Measurements from ENCODE around the gene GABBR2.
"Not testable (repeated sequence)": the region's sequence is repeated elsewhere in the genome, so short reads cannot be mapped to it uniquely, and the experiment has no call there.

The GABBR2 gene

DNA sequence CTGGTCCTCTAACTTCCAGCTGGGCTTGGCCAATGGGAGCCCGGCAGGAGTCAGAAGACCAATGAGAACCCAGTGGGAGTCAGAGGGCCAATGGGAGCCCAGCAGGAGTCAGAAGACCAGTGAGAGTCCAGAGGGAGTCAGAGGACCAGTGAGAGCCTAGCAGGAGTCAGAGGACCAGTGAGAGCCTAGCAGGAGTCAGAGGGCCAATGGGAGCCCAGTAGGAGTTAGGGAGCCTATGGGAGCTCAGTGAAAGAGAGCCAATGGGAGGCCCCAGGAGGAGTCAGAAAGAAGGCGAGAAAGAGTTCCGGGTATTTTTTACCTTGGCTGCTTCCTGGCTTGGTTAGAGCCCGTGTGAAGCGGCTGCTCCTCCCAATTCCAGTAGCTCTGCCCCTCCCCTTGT, 191.0 kb downstream of the GABBR2 start:
- DNase-seq (ENCODE audit: low read depth in 1 of 2, low spot score in 1 of 2), result no peak

DNA sequence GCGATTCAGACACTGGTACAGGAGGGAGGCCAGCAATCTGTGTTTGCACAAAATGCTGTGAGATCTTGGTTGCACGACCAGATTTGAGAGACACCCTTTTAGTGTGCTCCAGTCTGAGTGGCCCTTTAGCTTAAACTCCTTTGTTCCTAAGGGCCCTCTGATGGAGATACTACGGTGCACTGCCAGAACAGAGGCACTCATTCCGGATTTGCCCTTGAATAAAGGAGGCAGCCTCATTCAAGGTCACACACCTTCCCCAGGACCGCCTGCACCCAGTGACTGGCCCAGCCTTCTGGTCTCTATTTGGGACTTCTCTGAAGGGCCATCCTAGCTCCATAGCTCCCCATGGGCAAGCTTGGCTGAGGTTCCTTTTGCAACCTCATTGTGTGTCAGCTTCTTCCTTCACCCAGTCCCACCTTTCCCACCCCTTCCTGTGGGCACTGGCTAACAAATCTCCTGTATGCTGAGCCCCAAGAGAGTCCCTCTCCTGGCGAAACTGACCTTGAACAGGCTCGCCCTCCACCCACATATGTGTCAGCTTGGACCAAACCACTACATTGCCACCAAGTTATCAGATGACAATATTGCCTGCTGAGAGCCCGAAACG, 191.7 kb downstream of the GABBR2 start:
- DNase-seq (ENCODE audit: low read depth in 1 of 2, low spot score in 1 of 2), result no peak

DNA sequence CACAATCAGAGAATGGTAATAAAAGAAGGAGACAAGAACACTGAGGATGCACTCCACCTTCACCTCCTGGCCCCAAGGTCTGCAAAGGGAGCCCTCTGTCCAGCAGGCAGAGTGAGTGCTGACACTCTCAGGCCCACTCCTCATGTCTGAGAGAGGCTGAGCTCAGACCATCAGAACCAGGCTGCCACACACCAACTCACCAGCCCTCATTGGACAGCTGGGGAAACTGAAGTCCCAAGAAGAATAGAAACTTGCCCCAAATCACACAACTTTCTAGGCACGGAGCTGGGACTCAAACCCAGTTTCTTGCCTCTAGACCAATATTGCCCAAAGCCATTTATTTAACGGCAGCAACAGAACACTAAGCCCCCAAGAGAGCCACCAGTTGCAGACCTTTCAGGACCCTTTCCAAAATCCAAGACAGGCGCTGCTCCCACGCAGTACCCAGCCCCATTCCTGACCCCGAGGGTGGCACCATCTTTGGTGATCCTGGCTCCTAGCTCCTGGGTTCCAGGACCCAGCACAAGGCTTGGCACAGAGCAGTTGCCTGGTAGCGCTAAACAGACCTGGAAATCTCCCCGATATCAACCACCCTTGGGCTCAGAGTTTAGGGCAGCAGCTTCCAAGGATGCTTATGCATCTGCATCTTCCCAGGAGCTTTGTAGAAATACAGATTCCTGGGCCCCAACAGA, 192.4 kb downstream of the GABBR2 start:
- no peak for DNase-seq (ENCODE audit: low read depth in 1 of 2, low spot score in 1 of 2)

DNA sequence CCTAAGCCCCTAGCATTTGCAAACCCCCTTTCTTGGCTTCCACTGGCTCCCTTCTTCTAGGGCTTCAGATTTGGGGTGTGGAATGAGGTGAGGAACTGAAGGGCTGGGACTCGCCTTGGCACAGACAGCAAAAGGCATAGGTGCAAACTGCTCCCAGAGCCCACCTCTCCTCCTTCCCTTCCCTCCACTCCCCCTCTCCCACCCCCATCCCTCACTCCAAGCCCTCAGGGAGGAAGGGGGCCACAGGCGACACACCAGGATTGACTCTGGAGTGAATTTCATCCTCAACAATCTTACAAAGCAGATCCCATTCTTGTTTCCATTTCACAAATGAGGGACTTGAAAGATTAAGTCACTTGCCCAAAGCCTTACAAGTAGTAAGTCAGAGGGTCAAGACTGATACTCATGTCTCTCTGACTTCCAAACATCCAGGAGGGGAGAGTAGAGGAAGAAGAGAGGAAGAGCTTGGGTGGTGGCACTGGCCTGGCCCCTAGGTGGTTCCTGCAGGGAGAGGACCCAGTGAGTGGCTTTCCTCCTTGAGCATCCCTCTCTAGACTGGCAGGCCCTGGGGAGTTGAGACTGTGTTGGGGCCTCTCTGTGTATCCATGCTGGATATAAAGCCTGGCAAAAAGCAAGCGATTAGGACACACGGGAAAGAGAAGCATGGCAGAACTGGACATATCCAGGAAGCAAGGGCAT, 193.1 kb downstream of the GABBR2 start:
- DNase-seq (ENCODE audit: low read depth in 1 of 2, low spot score in 1 of 2), result no peak

DNA sequence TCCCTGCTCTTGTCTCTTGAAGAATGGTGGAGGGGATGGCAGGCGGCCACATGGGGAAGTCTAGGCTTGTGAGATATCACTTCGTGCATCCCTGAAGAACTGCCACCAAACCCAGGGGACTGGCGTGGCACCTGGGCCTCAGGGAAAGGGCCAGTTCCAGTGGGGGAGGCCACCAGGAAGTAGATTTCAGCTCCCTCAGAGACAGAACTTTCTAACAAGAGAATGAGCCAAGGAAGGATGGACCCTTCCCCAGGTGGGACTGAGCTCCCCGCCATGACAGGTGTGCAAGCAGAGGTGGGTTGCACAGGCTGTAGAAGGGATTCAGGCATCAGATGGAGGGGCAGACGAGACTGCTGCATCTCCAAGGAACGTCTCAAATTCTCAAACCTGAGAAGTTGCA, 193.9 kb downstream of the GABBR2 start:
- DNase-seq (ENCODE audit: low read depth in 1 of 2, low spot score in 1 of 2), result no peak

DNA sequence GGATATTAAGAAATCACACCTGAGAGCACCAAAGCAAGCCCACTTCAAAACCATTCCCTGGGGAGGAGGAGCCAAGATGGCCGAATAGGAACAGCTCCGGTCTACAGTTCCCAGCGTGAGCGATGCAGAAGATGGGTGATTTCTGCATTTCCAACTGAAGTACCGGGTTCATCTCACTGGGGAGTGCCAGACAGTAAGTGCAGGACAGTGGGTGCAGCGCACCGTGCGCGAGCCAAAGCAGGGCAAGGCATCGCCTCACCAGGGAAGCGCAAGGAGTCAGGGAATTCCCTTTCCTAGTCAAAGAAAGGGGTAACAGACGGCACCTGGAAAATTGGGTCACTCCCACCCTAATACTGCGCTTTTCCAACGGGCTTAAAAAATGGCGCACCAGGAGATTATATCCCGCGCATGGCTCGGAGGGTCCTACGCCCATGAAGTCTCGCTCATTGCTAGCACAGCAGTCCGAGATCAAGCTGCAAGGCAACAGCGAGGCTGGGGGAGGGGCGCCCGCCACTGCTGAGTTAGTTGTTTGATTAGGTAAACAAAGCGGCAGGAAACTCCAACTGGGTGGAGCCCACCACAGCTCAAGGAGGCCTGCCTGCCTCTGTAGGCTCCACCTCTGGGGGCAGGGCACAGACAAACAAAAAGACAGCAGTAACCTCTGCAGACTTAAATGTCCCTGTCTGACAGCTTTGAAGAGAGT, 200.4 kb downstream of the GABBR2 start:
- not testable (repeated sequence) for DNase-seq (ENCODE audit: low read depth in 1 of 2, low spot score in 1 of 2)

DNA sequence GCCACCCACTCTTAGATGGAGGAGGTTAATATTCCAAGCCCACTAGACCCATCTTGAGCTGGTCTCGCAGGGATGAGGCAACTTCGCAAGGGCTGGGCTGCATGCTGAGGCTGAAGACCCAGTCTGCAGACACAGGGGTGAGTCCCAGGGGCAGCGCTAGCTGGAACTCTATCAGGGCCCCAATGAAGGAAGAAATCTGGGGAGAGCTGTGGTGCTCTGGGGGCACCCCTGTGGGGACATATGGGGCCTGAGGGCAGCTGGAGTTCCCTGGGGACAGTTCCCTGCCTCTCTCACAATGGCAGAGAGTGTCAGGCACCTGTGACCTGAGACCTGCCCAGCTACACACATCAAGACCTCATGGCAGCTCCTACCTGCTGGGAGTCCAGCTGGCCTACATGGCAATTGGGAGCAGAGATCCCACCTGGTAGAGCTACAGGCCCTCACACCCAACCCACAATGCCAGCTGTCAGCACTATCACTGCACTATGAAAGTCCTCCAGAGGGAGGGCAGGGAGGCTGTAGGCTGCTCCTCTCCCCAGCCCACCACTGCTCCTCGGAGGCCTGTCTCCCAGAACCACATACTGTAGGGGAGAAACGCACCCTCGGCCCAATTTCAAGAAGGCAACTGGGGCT, 202.2 kb downstream of the GABBR2 start:
- no peak for DNase-seq (ENCODE audit: low read depth in 1 of 2, low spot score in 1 of 2)

DNA sequence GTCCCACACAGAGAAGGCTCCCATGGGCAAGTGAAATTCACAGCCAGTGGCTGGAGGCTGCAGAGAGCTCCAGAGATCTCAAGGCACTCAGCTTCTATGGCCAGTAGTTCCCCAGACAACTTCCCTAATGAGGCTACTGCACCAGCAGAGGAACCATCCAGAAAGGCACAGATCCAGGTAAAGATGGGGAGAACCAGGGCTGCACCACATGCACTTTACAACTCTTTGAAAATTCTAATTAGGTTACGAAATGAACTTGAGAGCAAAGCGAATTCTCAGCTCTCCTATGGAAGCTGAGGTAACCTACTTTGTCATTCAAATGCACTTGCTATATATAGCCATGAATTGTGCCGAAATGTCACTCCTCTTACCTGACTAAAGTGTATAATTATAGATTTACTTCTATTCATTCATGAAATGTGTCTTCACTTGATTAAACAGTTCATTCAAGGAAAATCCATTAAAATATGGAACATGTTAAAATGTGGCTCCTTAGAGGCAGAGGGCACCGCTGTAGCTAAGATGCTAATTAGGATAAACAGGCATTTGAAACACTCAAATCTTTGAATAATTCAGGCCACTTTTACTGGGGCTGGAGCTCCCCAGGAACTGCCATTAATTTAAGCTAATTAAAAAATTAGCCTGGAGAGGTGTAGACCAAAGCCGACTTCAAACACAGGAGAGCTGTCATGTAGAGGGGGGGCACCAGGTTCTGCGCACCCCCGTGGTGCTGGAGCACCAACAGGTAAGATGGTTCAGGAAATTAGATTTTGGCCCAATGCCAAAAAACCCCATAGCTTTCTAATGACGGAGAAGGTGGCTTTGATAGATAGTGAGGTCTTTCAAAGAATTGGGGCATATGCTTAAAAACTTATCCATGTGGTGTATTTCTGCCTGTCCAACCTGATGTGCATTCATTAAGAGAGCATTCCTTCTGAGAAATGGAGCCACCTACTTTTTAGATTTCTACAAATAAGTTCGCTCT, 204.1 kb downstream of the GABBR2 start:
- DNase-seq (ENCODE audit: low read depth in 1 of 2, low spot score in 1 of 2), result no peak

DNA sequence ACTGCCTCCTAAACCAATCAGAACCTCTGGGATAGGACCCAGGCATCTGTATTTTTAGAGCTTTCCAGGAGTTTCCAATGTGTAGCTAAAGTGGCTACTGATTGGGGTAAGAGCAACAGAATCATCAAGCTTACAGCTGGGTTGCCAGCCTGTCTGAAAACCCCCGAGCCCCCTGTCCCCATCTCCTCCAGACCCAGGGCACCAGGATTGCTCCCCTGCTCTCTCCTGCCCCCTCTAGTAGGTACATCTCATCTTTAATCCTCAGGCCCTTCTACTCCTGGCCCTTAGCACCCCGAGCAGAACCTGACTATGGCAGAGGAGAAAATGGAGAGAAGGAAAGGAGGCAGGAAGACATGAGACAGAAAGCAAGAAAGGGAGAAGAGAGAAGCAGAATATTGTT, 204.9 kb downstream of the GABBR2 start:
- no peak for DNase-seq (ENCODE audit: low read depth in 1 of 2, low spot score in 1 of 2)

DNA sequence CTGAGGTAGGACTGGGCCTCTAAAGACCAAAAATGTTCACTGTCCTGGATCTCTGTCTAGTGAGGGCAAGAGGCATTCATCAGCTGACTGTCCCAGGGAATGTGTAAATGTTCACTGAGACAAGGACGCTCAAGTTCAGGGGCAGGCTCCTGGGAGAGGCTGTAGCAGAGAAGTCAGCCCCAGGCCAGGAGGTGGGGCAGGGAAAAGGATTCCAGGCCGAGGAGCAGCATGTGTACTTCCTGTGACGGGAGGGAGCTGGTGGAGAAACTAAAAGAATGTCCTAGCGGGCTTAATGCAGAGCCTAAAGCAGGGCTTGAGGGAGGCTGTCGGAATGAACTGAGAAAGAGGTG, 205.8 kb downstream of the GABBR2 start:
- DNase-seq (ENCODE audit: low read depth in 1 of 2, low spot score in 1 of 2), result no peak

DNA sequence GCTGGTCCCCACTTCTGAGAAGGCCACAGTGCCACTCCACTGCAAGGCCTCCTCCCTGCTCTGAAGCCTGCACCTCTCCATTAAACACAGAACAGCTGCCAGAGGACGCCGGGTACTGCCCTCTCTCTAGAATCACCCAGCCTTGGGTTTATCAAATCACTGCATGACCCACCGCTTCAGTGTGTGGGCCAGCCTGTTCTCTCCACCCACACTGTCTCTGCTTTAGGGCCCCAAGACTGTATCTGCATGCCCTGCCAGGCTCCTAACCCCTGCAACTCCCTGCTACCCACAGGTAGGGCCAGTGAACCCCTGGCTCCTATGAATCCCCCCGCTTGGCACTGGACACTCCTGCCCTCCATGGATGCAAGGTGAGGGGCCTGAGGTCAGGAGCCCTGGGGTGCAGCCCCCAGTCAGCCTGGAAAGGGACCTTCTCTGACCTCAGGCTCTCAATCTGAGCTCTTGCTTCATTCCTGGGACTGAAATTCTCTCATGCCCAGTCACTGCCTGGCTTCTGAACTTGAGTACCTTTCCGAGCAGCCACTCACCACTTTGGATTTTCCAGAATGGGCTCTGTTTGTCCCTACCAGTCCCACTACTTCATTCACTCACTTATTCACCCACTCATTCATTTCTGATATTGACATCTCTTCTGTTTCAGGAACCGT, 206.3 kb downstream of the GABBR2 start:
- no peak for DNase-seq (ENCODE audit: low read depth in 1 of 2, low spot score in 1 of 2)

DNA sequence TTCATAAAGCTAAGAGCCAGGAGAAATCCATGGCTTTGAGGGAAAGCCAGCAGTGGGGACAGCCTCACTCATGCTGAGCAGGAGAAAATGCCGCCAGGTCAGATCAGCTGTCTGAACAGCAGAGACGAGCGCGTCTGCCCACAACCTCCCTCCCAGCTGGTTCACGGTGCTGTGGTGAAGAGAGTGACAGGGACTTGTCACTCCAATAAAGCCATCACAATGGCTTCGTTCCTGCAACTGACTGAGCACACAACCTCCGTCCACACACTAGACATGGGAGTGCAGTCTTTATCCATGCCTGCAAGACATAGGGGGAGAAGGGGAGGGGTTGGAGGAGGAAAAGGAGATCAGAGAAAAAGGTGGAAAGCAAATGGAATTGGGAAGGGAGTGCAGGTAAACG, 206.9 kb downstream of the GABBR2 start:
- DNase-seq (ENCODE audit: low read depth in 1 of 2, low spot score in 1 of 2), result no peak

DNA sequence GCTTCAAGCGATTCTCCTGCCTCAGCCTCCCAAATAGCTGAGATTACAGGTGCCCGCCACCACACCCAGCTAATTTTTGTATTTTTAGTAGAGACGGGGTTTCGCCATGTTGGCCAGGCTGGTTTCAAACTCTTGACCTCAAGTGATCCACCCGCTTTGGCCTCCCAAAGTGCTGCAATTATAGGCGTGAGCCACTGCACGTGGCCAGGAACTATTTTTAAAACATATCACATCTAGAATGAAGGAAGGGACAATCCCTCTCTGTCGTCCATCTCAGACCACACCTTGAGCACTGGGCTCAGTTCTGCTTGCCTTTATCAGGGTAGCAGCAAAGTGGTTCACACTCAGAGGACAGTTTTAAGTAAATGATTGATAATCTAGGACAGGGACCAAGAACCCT, 207.5 kb downstream of the GABBR2 start:
- not testable (repeated sequence) for DNase-seq (ENCODE audit: low read depth in 1 of 2, low spot score in 1 of 2)

DNA sequence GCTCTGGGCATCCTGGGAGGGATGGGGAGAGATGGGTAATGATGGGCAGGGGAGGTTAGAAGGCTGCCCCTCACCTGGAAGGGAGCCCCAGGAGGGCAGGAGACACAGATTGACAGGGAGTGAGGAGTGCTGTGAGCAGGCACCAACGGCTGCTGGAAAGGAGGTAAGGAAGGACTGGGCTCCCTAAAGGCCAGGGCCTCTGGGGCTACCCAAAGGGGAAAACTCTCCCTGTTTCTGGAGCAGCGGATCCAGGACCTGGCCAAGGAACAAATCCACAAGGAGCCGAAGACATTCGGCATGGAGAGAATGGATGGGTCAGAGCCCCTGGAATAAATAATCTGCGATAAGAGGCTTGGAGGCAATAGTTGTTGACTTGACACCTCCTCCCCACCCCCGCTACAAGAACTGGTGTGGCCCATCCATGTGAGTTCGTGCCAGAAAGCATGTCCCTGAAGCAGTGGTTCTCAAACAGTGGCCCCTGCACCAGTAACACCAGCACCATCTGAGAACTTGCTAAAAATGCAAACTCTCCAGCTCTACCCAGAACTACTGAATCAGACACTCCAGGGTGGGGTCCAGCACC, 208.3 kb downstream of the GABBR2 start:
- DNase-seq (ENCODE audit: low read depth in 1 of 2, low spot score in 1 of 2), result no peak

DNA sequence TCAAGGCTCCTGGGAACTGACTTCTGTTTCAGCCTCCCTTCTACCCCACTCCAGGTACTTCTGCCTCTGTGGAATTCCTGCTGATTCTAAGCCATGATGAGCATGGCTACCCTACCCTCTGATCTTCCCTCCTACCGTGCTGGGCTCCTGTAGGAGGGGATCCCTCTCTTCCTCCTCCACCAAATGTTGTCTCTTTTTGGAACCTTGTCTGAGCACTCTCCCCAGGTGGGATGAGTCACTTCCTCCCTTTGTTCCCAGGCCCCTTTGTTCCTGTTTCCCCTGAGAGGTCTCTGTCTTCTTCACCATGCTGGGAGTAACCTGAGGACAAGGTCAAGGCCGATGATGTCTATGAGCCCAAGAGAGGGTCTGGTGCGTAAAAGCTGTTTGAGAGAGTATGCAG, 213.2 kb downstream of the GABBR2 start:
- DNase-seq (ENCODE audit: low read depth in 1 of 2, low spot score in 1 of 2), result no peak

DNA sequence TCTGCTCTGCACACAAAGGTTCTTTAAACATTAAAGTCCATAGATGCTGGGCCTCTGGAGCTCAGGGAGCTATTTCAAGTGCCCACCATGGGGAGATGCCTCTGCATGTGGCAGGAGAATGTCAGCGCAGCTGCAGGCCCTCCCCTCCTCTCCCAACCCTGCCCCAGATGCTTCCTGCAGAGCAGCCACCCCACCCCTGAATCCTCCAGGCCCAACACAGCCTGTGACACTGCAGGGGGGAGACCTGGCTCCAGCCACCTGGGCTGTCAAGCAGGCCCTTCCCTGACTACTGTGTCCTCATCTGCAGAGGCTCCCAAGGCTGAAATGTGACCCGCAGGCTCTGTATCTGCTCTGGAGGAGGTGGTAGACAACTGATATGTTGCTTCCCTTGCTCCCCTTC, 213.9 kb downstream of the GABBR2 start:
- DNase-seq (ENCODE audit: low read depth in 1 of 2, low spot score in 1 of 2), result no peak

DNA sequence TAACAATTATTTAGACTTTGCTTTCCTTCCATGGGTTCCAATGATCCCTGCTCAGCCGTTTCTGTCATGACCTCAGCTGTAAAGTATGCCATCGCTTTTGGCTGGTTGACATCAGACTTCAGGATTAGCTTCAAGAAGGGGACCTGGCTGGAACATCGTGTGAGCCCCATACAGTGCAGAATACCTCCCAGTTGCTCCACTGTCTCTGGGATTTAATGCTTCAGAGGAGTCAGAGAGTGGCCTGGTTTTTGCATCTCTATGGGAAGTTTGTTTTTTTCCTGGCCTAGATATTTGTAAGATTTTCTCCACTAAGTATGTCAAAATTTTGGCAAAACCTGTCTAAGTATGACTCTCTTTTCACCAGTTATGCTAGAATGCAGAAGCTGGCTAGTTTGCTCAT, 216.9 kb downstream of the GABBR2 start:
- no peak for DNase-seq (ENCODE audit: low read depth in 1 of 2, low spot score in 1 of 2)

DNA sequence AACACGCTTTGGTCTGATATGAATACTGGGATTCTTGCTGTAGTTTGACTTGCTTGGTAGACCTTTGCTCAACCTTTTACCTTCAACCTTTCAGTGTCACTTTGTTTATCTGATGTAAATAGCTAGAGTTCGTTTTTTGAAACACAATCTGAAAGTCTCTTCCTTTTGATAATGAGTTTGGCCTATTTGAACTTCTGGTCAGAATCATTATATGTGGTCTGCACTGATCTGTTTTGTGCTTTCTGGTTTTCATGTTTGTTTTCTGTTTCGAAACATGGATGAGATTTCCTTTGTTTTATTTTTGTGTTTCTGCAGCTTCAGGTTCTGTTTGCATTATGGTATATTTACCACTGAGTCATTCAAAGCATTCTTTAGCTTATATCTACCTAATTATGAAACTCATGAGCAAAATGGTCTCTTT, 217.5 kb downstream of the GABBR2 start:
- no peak for DNase-seq (ENCODE audit: low read depth in 1 of 2, low spot score in 1 of 2)

DNA sequence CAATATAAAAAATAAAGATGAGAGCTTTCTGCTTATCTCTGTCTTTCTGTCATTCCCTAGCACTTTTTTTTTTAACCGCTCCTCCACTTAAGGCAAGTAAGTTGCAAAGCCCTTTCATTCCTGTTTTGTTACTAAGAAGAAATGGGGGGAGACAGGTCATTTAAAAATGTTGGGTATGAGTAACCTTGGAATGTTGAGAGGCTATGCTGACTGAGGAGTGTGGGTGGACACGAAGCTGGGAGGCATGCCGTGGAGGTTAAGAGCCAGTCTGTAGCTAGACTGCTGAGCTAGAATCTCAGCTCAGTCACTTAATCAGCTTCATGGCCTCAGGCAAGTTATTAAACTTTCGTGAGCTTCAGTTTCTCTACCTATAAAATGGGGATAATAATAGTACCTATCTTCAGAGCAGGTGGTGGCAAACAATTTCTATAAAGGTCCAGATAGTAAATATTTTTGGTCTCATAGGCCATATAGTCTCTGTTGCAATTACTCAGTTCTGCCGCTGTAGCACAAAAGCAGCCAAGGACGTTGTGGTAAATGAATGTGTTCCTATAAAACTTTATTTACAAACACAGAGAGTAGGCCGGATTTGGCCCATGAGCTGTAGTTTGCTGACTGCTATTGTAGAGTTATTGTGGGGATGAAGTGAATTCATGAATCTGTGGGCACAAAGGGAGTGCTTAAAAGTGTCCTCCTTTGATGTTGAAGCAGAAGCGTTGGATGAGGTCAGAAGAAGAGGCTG, 220.0 kb downstream of the GABBR2 start:
- no peak for DNase-seq (ENCODE audit: low read depth in 1 of 2, low spot score in 1 of 2)

Data from activated CD4-positive, alpha-beta T cell treated with anti-CD3 and anti-CD28 coated beads, Interleukin-2, amount 50 U/mL, for 24 hours (primary cell).